ENCODE measurements around the gene SOS1.

DNA sequence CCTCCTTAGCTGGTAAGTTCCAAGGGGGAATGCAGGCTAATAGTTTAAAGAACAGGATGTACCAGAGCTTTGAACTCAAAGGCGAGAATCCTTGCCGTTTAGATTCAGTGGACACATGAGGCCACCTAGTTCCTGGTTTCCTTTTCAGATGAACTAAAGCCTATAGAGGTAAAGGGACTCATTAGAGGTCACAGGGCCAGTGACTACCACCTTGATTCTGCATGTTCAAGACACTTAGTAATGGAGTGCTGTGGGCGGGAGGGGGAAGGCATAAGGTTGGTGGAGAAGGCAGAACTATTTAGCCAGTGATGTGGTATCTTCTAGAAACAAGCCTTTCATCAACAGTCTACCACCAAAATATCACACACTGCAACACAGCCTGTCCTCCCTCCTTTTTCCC lies 183.3 kb downstream of the SOS1 start:
- no peak for TF ChIP-seq POLR2A (IDR thresholded peaks at IDR 0.05)
- TF ChIP-seq, protein P1, sequence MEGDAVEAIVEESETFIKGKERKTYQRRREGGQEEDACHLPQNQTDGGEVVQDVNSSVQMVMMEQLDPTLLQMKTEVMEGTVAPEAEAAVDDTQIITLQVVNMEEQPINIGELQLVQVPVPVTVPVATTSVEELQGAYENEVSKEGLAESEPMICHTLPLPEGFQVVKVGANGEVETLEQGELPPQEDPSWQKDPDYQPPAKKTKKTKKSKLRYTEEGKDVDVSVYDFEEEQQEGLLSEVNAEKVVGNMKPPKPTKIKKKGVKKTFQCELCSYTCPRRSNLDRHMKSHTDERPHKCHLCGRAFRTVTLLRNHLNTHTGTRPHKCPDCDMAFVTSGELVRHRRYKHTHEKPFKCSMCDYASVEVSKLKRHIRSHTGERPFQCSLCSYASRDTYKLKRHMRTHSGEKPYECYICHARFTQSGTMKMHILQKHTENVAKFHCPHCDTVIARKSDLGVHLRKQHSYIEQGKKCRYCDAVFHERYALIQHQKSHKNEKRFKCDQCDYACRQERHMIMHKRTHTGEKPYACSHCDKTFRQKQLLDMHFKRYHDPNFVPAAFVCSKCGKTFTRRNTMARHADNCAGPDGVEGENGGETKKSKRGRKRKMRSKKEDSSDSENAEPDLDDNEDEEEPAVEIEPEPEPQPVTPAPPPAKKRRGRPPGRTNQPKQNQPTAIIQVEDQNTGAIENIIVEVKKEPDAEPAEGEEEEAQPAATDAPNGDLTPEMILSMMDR (IDR thresholded peaks at IDR 0.05): no peak

Measured in uterus (tissue), 2 donors.